ENCODE data around the gene STIM2.

Gene STIM2

GRCh38 chr4:27013012-27013411 is 152.4 kb downstream of the STIM2 start:
- TF ChIP-seq, protein P1, sequence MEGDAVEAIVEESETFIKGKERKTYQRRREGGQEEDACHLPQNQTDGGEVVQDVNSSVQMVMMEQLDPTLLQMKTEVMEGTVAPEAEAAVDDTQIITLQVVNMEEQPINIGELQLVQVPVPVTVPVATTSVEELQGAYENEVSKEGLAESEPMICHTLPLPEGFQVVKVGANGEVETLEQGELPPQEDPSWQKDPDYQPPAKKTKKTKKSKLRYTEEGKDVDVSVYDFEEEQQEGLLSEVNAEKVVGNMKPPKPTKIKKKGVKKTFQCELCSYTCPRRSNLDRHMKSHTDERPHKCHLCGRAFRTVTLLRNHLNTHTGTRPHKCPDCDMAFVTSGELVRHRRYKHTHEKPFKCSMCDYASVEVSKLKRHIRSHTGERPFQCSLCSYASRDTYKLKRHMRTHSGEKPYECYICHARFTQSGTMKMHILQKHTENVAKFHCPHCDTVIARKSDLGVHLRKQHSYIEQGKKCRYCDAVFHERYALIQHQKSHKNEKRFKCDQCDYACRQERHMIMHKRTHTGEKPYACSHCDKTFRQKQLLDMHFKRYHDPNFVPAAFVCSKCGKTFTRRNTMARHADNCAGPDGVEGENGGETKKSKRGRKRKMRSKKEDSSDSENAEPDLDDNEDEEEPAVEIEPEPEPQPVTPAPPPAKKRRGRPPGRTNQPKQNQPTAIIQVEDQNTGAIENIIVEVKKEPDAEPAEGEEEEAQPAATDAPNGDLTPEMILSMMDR (conservative IDR thresholded peaks at IDR 0.05; ENCODE audit: low read length) = no peak
- TF ChIP-seq EZH2phosphoT487 (IDR thresholded peaks at IDR 0.05; ENCODE audit: borderline replicate concordance) = no peak
- H3K9ac ChIP-seq (ENCODE audit: low read depth, low read length, poor library complexity, severe bottlenecking) = no peak overlapping the region
- H3K79me2 ChIP-seq (ENCODE audit: insufficient read depth, low read length) = no peaks in the 10 kb centered on the region; the same call in 1 of the 2 replicates

DNA sequence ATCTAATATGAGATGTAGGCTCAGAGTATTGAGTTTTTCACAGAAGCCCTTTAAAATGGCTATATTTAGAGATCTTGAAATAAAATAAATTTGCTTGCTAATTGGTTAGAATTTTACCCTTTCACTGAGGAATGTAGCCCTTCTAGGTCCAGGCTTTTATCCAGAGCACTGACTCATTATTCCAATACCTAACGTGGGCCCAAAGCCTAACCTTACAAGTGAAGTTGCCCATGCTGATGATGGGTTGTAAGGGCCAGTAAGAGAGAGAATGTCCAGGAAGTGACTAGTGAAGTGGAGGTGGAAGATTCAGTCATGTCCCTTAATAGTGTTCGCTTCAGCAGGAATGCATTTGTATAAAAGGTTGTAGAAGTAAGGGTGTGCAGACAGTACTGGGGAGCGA is 155.9 kb downstream of the STIM2 start:
- Histone ChIP-seq H3F3A (ENCODE audit: low read depth) (no peaks in the 10 kb centered on the region), H3K4me3 (ENCODE audit: low read length, poor library complexity, severe bottlenecking) (no peak overlapping the region), H3K4me1 (ENCODE audit: insufficient read depth, low read length, poor library complexity, severe bottlenecking) (peaks cover 18% of the 10 kb centered on the region), H3K4me2 (ENCODE audit: low read depth, low read length, poor library complexity, severe bottlenecking) (no peak overlapping the region), H3K9me3 (ENCODE audit: insufficient read depth, low read depth, low read length) (peaks cover 4% of the 10 kb centered on the region; the same call in 1 of the 2 replicates), H3K9me2 (replicated peaks; ENCODE audit: low read depth, low read length) (no peaks in the 10 kb centered on the region), H4K20me1 (ENCODE audit: insufficient read depth, low read length, poor library complexity, severe bottlenecking) (no peaks in the 10 kb centered on the region), H3K79me2 (ENCODE audit: insufficient read depth, low read length) (no peaks in the 10 kb centered on the region; the same call in 1 of the 2 replicates), H3K36me3 (ENCODE audit: insufficient read depth, low read length) (peaks cover 17% of the 10 kb centered on the region; the same call in 1 of the 2 replicates), H2AFZ (ENCODE audit: low read length) (no peak overlapping the region), H3K9ac (ENCODE audit: low read depth, low read length, poor library complexity, severe bottlenecking) (no peak overlapping the region), H3K27me3 (ENCODE audit: insufficient read depth, low read length, poor library complexity, severe bottlenecking) (no peaks in the 10 kb centered on the region)
- TF ChIP-seq, protein P1 (conservative IDR thresholded peaks at IDR 0.05; ENCODE audit: low read length) = no peak
- TF ChIP-seq EZH2phosphoT487 (IDR thresholded peaks at IDR 0.05; ENCODE audit: borderline replicate concordance) = no peak

More at GRCh38 chr4:27013012-27013411, 152.4 kb downstream of the STIM2 start:
- H3K9me2 ChIP-seq (replicated peaks; ENCODE audit: low read depth, low read length) = no peaks in the 10 kb centered on the region
- H3K9me3 ChIP-seq (ENCODE audit: insufficient read depth, low read depth, low read length) = peaks cover 4% of the 10 kb centered on the region; the same call in 1 of the 2 replicates
- H3K36me3 ChIP-seq (ENCODE audit: insufficient read depth, low read length) = peaks cover 5% of the 10 kb centered on the region; the same call in 1 of the 2 replicates
- H3K4me3 ChIP-seq (ENCODE audit: low read length, poor library complexity, severe bottlenecking) = no peak overlapping the region
- no peaks in the 10 kb centered on the region for H3F3A ChIP-seq (ENCODE audit: low read depth)
- H3K27me3 ChIP-seq (ENCODE audit: insufficient read depth, low read length, poor library complexity, severe bottlenecking) = no peaks in the 10 kb centered on the region
- H3K4me2 ChIP-seq (ENCODE audit: low read depth, low read length, poor library complexity, severe bottlenecking) = no peak overlapping the region
- H3K4me1 ChIP-seq (ENCODE audit: insufficient read depth, low read length, poor library complexity, severe bottlenecking) = peaks cover 13% of the 10 kb centered on the region
- no peaks in the 10 kb centered on the region for H4K20me1 ChIP-seq (ENCODE audit: insufficient read depth, low read length, poor library complexity, severe bottlenecking)
- no peak overlapping the region for H2AFZ ChIP-seq (ENCODE audit: low read length)

DNA sequence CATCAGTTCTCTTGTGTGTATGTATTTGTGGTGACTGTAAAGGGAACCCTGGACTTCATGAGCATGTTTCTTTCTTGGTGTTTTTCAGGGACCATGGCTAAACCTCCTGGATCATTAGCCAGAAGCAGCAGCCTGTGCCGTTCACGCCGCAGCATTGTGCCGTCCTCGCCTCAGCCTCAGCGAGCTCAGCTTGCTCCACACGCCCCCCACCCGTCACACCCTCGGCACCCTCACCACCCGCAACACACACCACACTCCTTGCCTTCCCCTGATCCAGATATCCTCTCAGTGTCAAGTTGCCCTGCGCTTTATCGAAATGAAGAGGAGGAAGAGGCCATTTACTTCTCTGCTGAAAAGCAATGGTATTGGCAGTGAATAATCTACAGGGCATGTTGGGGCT is 157.0 kb downstream of the STIM2 start:
- TF ChIP-seq EZH2phosphoT487 (IDR thresholded peaks at IDR 0.05; ENCODE audit: borderline replicate concordance) = no peak
- TF ChIP-seq, protein P1 (conservative IDR thresholded peaks at IDR 0.05; ENCODE audit: low read length) = no peak
- Histone ChIP-seq H3K4me1 (ENCODE audit: insufficient read depth, low read length, poor library complexity, severe bottlenecking) (peaks cover 18% of the 10 kb centered on the region), H4K20me1 (ENCODE audit: insufficient read depth, low read length, poor library complexity, severe bottlenecking) (no peaks in the 10 kb centered on the region), H3K36me3 (ENCODE audit: insufficient read depth, low read length) (peaks cover 21% of the 10 kb centered on the region; the same call in 1 of the 2 replicates), H3K4me2 (ENCODE audit: low read depth, low read length, poor library complexity, severe bottlenecking) (peak overlapping the region; percentile 29), H3K9ac (ENCODE audit: low read depth, low read length, poor library complexity, severe bottlenecking) (no peak overlapping the region), H3F3A (ENCODE audit: low read depth) (no peaks in the 10 kb centered on the region), H3K79me2 (ENCODE audit: insufficient read depth, low read length) (no peaks in the 10 kb centered on the region; the same call in 1 of the 2 replicates), H3K9me2 (replicated peaks; ENCODE audit: low read depth, low read length) (no peaks in the 10 kb centered on the region), H2AFZ (ENCODE audit: low read length) (no peak overlapping the region), H3K4me3 (ENCODE audit: low read length, poor library complexity, severe bottlenecking) (no peak overlapping the region), H3K27me3 (ENCODE audit: insufficient read depth, low read length, poor library complexity, severe bottlenecking) (no peaks in the 10 kb centered on the region), H3K9me3 (ENCODE audit: insufficient read depth, low read depth, low read length) (peaks cover 4% of the 10 kb centered on the region; the same call in 1 of the 2 replicates)
